K562 (cell line): ENCODE data around the gene MIDN. TPM values are rescaled to one million over a fixed set of nuclear protein-coding genes. Genes with fewer than 3 reads are reported as not detected.

ENCODE experiments used
- ARID4B ChIP-seq: sonication (generic); formaldehyde crosslinking; IDR thresholded peaks from 2 replicates; pipeline ENCODE4 v1.8.0; 2022; ENCODE audit warnings: mild to moderate bottlenecking, missing genetic modification reagents
- ATF2 ChIP-seq: sonication (generic); formaldehyde crosslinking; IDR thresholded peaks from 2 replicates; pipeline ENCODE4 v1.8.1; 2022; ENCODE audit warnings: missing genetic modification reagents
- DIDO1 ChIP-seq: fragments of 450-650 bp; IDR thresholded peaks from 2 replicates; pipeline ENCODE4 v1.6.1; 2016; ENCODE audit warnings: low read depth, missing biosample characterization, missing genetic modification characterization
- FOSL1 ChIP-seq: fragments of 200-800 bp; sonication (Bioruptor generic); conservative IDR thresholded peaks from 2 replicates; pipeline ENCODE4 v1.6.1; 2016; ENCODE audit warnings: missing genetic modification characterization, missing compliant biosample characterization
- FUS ChIP-seq: fragments of 200-400 bp; formaldehyde crosslinking; optimal IDR thresholded peaks from 2 replicates; pipeline ENCODE3; 2017; ENCODE audit warnings: low read depth, low read length
- GABPB1 ChIP-seq: sonication (generic); formaldehyde crosslinking; IDR thresholded peaks from 2 replicates; pipeline ENCODE4 v1.8.0; 2022; ENCODE audit warnings: mild to moderate bottlenecking, missing genetic modification reagents
- HLTF ChIP-seq: fragments of 450-650 bp; IDR thresholded peaks from 2 replicates; pipeline ENCODE4 v1.6.1; 2016
- MTF1 ChIP-seq: fragments of 250-450 bp; sonication (Bioruptor Pico); IDR thresholded peaks from 2 replicates; pipeline ENCODE4 v1.9.0; 2021; ENCODE audit warnings: moderate library complexity, mild to moderate bottlenecking, inconsistent platforms, borderline replicate concordance
- NCOA2 ChIP-seq, 2 experiments: fragments of 450-650 bp; IDR thresholded peaks; 2 replicates each; pipeline ENCODE4 v1.6.1; 2018; ENCODE audit warnings: mild to moderate bottlenecking in 2 of 2, moderate library complexity in 1 of 2; ENCODE audit not compliant: partially characterized antibody in 2 of 2
- SMC3 ChIP-seq: conservative IDR thresholded peaks from 2 replicates; pipeline ENCODE4 v1.6.1; 2011; ENCODE audit warnings: low read depth, low read length, improper control_type of control experiment; ENCODE audit not compliant: insufficient read depth
- TRIM28 ChIP-seq: fragments of 450-650 bp; IDR thresholded peaks from 2 replicates; pipeline ENCODE4 v1.6.1; 2017
- ZBTB34 ChIP-seq: fragments of 250-450 bp; sonication (Bioruptor Pico); IDR thresholded peaks from 2 replicates; pipeline ENCODE4 v1.8.0; 2021; ENCODE audit warnings: mild to moderate bottlenecking, moderate library complexity
- ZNF224 ChIP-seq: sonication (generic); formaldehyde crosslinking; IDR thresholded peaks from 2 replicates; pipeline ENCODE4 v1.8.0; 2022; ENCODE audit warnings: mild to moderate bottlenecking, missing genetic modification reagents
- ZNF280A ChIP-seq: fragments of 450-650 bp; IDR thresholded peaks from 2 replicates; pipeline ENCODE4 v1.6.1; 2018; ENCODE audit warnings: mild to moderate bottlenecking, low read depth; ENCODE audit not compliant: partially characterized antibody
- ZNF408 ChIP-seq: fragments of 250-450 bp; sonication (Bioruptor Pico); IDR thresholded peaks from 2 replicates; pipeline ENCODE4 v1.4.0; 2020; ENCODE audit warnings: low read depth, mild to moderate bottlenecking, moderate library complexity
- ZNF77 ChIP-seq: fragments of 250-450 bp; sonication (Bioruptor Pico); IDR thresholded peaks from 2 replicates; pipeline ENCODE4 v1.5.0; 2020
- polyA plus RNA-seq, 8 experiments: library from polyadenylated mRNA; depleted of rRNA in 4 of 8; stranded (reverse) in 5 of 8; unstranded in 3 of 8; fragments of >200 nt; fragmentation: Nextera tagmentation in 2 of 8; fragmentation: Illumina TruSeq in 1 of 8; extraction: Ambion mirVana in 2 of 8; extraction: Trizol in 1 of 8; gene quantifications; 2 replicates each; pipeline versions ENCODE4 v1.2.1 to v1.2.3, GENCODE V29; 2011 to 2014; ENCODE audit warnings: inconsistent platforms in 1 of 8, missing spikeins in 1 of 8
- total RNA-seq, 7 experiments: library from RNA; depleted of rRNA in 6 of 7; stranded (reverse); fragments of >200 nt in 6 of 7; fragmentation: Illumina TruSeq in 2 of 7; extraction: Trizol in 2 of 7; gene quantifications; 2 replicates each; pipeline versions ENCODE4 v1.2.1 to v1.2.3, GENCODE V29; 2011 to 2021; ENCODE audit warnings: low replicate concordance in 1 of 7

MIDN gene
- total and polyA plus RNA-seq, 9 of the 15 experiments (the other 6 are each of a cell fraction or from before 2014, with no cell fraction given): 0.17 to 120 (median 10.1) TPM

- TF ChIP-seq ATF2 (CRISPR knock-in tag) (no peak), ZNF77 (CRISPR knock-in tag) (no peak), ZNF224 (CRISPR knock-in tag) (no peak), NCOA2 (IDR thresholded peaks at IDR 0.05; ENCODE audit: partially characterized antibody in 2 of 2) (no peak), ZBTB34 (CRISPR knock-in tag) (no peak), ZNF408 (CRISPR knock-in tag) (no peak), DIDO1 (no peak), FUS (no peak), FOSL1 (no peak), ZNF280A (no peak), ARID4B (no peak), MTF1 (CRISPR knock-in tag) (no peak), HLTF (no peak), TRIM28 (no peak), GABPB1 (CRISPR knock-in tag) (no peak), SMC3 (no peak)
These were observed 43.0 kb upstream of the MIDN start, which contains the start of gene STK11 (continued) for GRCh38 chr19:1205114-1206099.
